Measurements from ENCODE around the gene PCK2. TPM values are rescaled to one million over a fixed set of nuclear protein-coding genes. Genes with fewer than 3 reads are reported as not detected.

The PCK2 gene
- total RNA-seq, 1 donor from 2014 or later: 66.0 TPM

- Mint-ChIP-seq H3K4me1 (ENCODE audit: unreplicated experiment) (peaks cover 7% of the 10 kb centered on the region), H3K27me3 (ENCODE audit: unreplicated experiment) (peaks cover 22% of the 10 kb centered on the region), H3K9me3 (ENCODE audit: unreplicated experiment) (no peaks in the 10 kb centered on the region), H3K4me3 (ENCODE audit: unreplicated experiment) (no peak overlapping the region), H3K27ac (ENCODE audit: unreplicated experiment) (no peak overlapping the region), H3K36me3 (ENCODE audit: unreplicated experiment) (no peaks in the 10 kb centered on the region)
- no peak for DNase-seq (ENCODE audit: extremely low spot score, unreplicated experiment)
- no peak for TF ChIP-seq CTCF (IDR thresholded peaks at IDR 0.05)
Measured at GRCh38 chr14:24055971-24056799, 37.9 kb upstream of the PCK2 start.

GRCh38 chr14:24056800-24057184, 37.3 kb upstream of the PCK2 start:
- Mint-ChIP-seq H3K4me1 (ENCODE audit: unreplicated experiment) (peaks cover 5% of the 10 kb centered on the region), H3K27me3 (ENCODE audit: unreplicated experiment) (peaks cover 19% of the 10 kb centered on the region), H3K27ac (ENCODE audit: unreplicated experiment) (no peak overlapping the region), H3K36me3 (ENCODE audit: unreplicated experiment) (no peaks in the 10 kb centered on the region), H3K9me3 (ENCODE audit: unreplicated experiment) (no peaks in the 10 kb centered on the region), H3K4me3 (ENCODE audit: unreplicated experiment) (no peak overlapping the region)
- no peak for DNase-seq (ENCODE audit: extremely low spot score, unreplicated experiment)
- TF ChIP-seq CTCF (IDR thresholded peaks at IDR 0.05): no peak

GRCh38 chr14:24057271-24057670, 36.8 kb upstream of the PCK2 start:
- Mint-ChIP-seq H3K4me3 (ENCODE audit: unreplicated experiment) (no peak overlapping the region), H3K27me3 (ENCODE audit: unreplicated experiment) (peaks cover 19% of the 10 kb centered on the region), H3K4me1 (ENCODE audit: unreplicated experiment) (peaks cover 5% of the 10 kb centered on the region), H3K27ac (ENCODE audit: unreplicated experiment) (no peak overlapping the region), H3K36me3 (ENCODE audit: unreplicated experiment) (no peaks in the 10 kb centered on the region), H3K9me3 (ENCODE audit: unreplicated experiment) (no peaks in the 10 kb centered on the region)
- no peak for DNase-seq (ENCODE audit: extremely low spot score, unreplicated experiment)
- no peak for TF ChIP-seq CTCF (IDR thresholded peaks at IDR 0.05)

GRCh38 chr14:24057867-24058259, 36.2 kb upstream of the PCK2 start:
- peaks cover 19% of the 10 kb centered on the region for H3K27me3 Mint-ChIP-seq (ENCODE audit: unreplicated experiment)
- no peaks in the 10 kb centered on the region for H3K9me3 Mint-ChIP-seq (ENCODE audit: unreplicated experiment)
- H3K27ac Mint-ChIP-seq (ENCODE audit: unreplicated experiment): no peak overlapping the region
- no peaks in the 10 kb centered on the region for H3K36me3 Mint-ChIP-seq (ENCODE audit: unreplicated experiment)
- TF ChIP-seq CTCF (IDR thresholded peaks at IDR 0.05): no peak
- H3K4me1 Mint-ChIP-seq (ENCODE audit: unreplicated experiment): peaks cover 2% of the 10 kb centered on the region
- no peak overlapping the region for H3K4me3 Mint-ChIP-seq (ENCODE audit: unreplicated experiment)
- DNase-seq (ENCODE audit: extremely low spot score, unreplicated experiment): no peak

- Mint-ChIP-seq H3K36me3 (ENCODE audit: unreplicated experiment) (no peaks in the 10 kb centered on the region), H3K27ac (ENCODE audit: unreplicated experiment) (no peak overlapping the region), H3K27me3 (ENCODE audit: unreplicated experiment) (peaks cover 16% of the 10 kb centered on the region), H3K9me3 (ENCODE audit: unreplicated experiment) (no peaks in the 10 kb centered on the region), H3K4me3 (ENCODE audit: unreplicated experiment) (no peak overlapping the region), H3K4me1 (ENCODE audit: unreplicated experiment) (no peaks in the 10 kb centered on the region)
- peak; percentile 69 for TF ChIP-seq CTCF (IDR thresholded peaks at IDR 0.05)
- no peak for DNase-seq (ENCODE audit: extremely low spot score, unreplicated experiment)
Measured at GRCh38 chr14:24058260-24058950, 35.7 kb upstream of the PCK2 start.

All from osteocyte (in vitro differentiated cells).